Cardiac fibroblast (primary cell): Measurements from ENCODE around the gene NOTCH2.
A peak's percentile ranks its signal among the peaks of the same experiment; 100 is the strongest.

Experiments
- DNase-seq, 2 donors: peaks; one replicate each; pipeline versions ENCODE4 v3.0.0 to v3.0.0-alpha.2; 2010; ENCODE audit warnings: low read depth in 2 of 2
- H3K4me3 ChIP-seq, 2 donors: replicated peaks in 1 of 2; 1 replicate in 1 of 2; 2 replicates in 1 of 2; pipeline ENCODE4 v1.5.1; 2011; ENCODE audit warnings: low read depth in 2 of 2, low read length in 2 of 2, mild to moderate bottlenecking in 2 of 2, moderate library complexity in 1 of 2
- CTCF ChIP-seq: IDR thresholded peaks from one replicate; pipeline ENCODE4 v1.5.1; 2011; ENCODE audit warnings: low read depth, mild to moderate bottlenecking, low read length, inconsistent platforms

The NOTCH2 gene

GRCh38 chr1:119865627-119866026 is 203.8 kb downstream of the NOTCH2 start:
- peak; percentile 24 to 37 for DNase-seq
- no peak for TF ChIP-seq CTCF
- H3K4me3 ChIP-seq: no peak overlapping the region

- no peak overlapping the region for H3K4me3 ChIP-seq
- TF ChIP-seq CTCF: no peak
- no peak for DNase-seq
These were observed 207.2 kb downstream of the NOTCH2 start for GRCh38 chr1:119862276-119862675.
